Mucosa of stomach (tissue), 1 donor: Measurements from ENCODE around the gene PSD2.

Experiments used
- H3K27me3 ChIP-seq: one replicate; pipeline ENCODE4 v1.7.0; 2013; ENCODE audit warnings: mild to moderate bottlenecking, low read length; ENCODE audit not compliant: control insufficient read depth, insufficient read depth
- H3K36me3 ChIP-seq: one replicate; pipeline ENCODE4 v1.7.0; 2013; ENCODE audit warnings: low read length; ENCODE audit not compliant: control insufficient read depth, insufficient read depth
- H3K4me1 ChIP-seq: one replicate; pipeline ENCODE4 v1.7.0; 2013; ENCODE audit warnings: mild to moderate bottlenecking, low read length; ENCODE audit not compliant: control insufficient read depth, insufficient read depth
- H3K4me3 ChIP-seq: one replicate; pipeline ENCODE4 v1.7.0; 2013; ENCODE audit warnings: low read length
- H3K9ac ChIP-seq: one replicate; pipeline ENCODE4 v1.7.0; 2013; ENCODE audit warnings: mild to moderate bottlenecking, low read length, moderate library complexity
- H3K9me3 ChIP-seq: one replicate; pipeline ENCODE4 v1.7.0; 2013; ENCODE audit warnings: mild to moderate bottlenecking, low read length, moderate library complexity; ENCODE audit not compliant: control insufficient read depth
- donor health status: Pancreatic carcinoma.

PSD2 gene

GRCh38 chr5:139767960-139768359, 27.6 kb upstream of the PSD2 start:
- Histone ChIP-seq H3K27me3 (peaks cover 23% of the 10 kb centered on the region), H3K36me3 (no peaks in the 10 kb centered on the region), H3K4me1 (peaks cover 17% of the 10 kb centered on the region), H3K4me3 (no peak overlapping the region), H3K9ac (no peak overlapping the region), H3K9me3 (no peaks in the 10 kb centered on the region)

- H3K36me3 ChIP-seq, result no peaks in the 10 kb centered on the region
- H3K4me3 ChIP-seq, result no peak overlapping the region
- H3K27me3 ChIP-seq, result peaks cover 13% of the 10 kb centered on the region
- peaks cover 17% of the 10 kb centered on the region for H3K4me1 ChIP-seq
- no peaks in the 10 kb centered on the region for H3K9me3 ChIP-seq
- no peak overlapping the region for H3K9ac ChIP-seq
Observed at GRCh38 chr5:139768807-139769465, 26.7 kb upstream of the PSD2 start.

GRCh38 chr5:139769477-139769876, 26.1 kb upstream of the PSD2 start:
- peaks cover 8% of the 10 kb centered on the region for H3K27me3 ChIP-seq
- H3K4me3 ChIP-seq, result no peak overlapping the region
- H3K9ac ChIP-seq, result no peak overlapping the region
- no peaks in the 10 kb centered on the region for H3K9me3 ChIP-seq
- no peaks in the 10 kb centered on the region for H3K36me3 ChIP-seq
- peaks cover 17% of the 10 kb centered on the region for H3K4me1 ChIP-seq

- no peaks in the 10 kb centered on the region for H3K36me3 ChIP-seq
- peaks cover 4% of the 10 kb centered on the region for H3K27me3 ChIP-seq
- H3K4me3 ChIP-seq, result no peak overlapping the region
- no peaks in the 10 kb centered on the region for H3K9me3 ChIP-seq
- H3K4me1 ChIP-seq, result peaks cover 17% of the 10 kb centered on the region
- no peak overlapping the region for H3K9ac ChIP-seq
Observed at GRCh38 chr5:139770722-139771121, 24.9 kb upstream of the PSD2 start.

- Histone ChIP-seq H3K9me3 (no peaks in the 10 kb centered on the region), H3K9ac (no peak overlapping the region), H3K27me3 (peaks cover 4% of the 10 kb centered on the region), H3K36me3 (no peaks in the 10 kb centered on the region), H3K4me3 (no peak overlapping the region), H3K4me1 (peaks cover 13% of the 10 kb centered on the region)
Observed at GRCh38 chr5:139772089-139772791, 23.4 kb upstream of the PSD2 start.

- no peaks in the 10 kb centered on the region for H3K36me3 ChIP-seq
- H3K9me3 ChIP-seq, result no peaks in the 10 kb centered on the region
- H3K4me3 ChIP-seq, result no peak overlapping the region
- H3K27me3 ChIP-seq, result peaks cover 4% of the 10 kb centered on the region
- peaks cover 13% of the 10 kb centered on the region for H3K4me1 ChIP-seq
- no peak overlapping the region for H3K9ac ChIP-seq
Observed at GRCh38 chr5:139772927-139773690, 22.5 kb upstream of the PSD2 start.

GRCh38 chr5:139774980-139775661, 20.5 kb upstream of the PSD2 start:
- no peak overlapping the region for H3K9ac ChIP-seq
- no peaks in the 10 kb centered on the region for H3K9me3 ChIP-seq
- H3K4me3 ChIP-seq, result no peak overlapping the region
- H3K4me1 ChIP-seq, result no peaks in the 10 kb centered on the region
- peaks cover 4% of the 10 kb centered on the region for H3K27me3 ChIP-seq
- no peaks in the 10 kb centered on the region for H3K36me3 ChIP-seq

GRCh38 chr5:139775872-139776271, 19.7 kb upstream of the PSD2 start:
- H3K36me3 ChIP-seq, result no peaks in the 10 kb centered on the region
- H3K27me3 ChIP-seq, result peaks cover 4% of the 10 kb centered on the region
- no peak overlapping the region for H3K9ac ChIP-seq
- H3K9me3 ChIP-seq, result no peaks in the 10 kb centered on the region
- H3K4me3 ChIP-seq, result no peak overlapping the region
- H3K4me1 ChIP-seq, result no peaks in the 10 kb centered on the region

- no peaks in the 10 kb centered on the region for H3K36me3 ChIP-seq
- H3K9ac ChIP-seq, result no peak overlapping the region
- H3K27me3 ChIP-seq, result peaks cover 4% of the 10 kb centered on the region
- H3K4me1 ChIP-seq, result no peaks in the 10 kb centered on the region
- no peak overlapping the region for H3K4me3 ChIP-seq
- no peaks in the 10 kb centered on the region for H3K9me3 ChIP-seq
Observed at GRCh38 chr5:139776861-139777260, 18.7 kb upstream of the PSD2 start.

GRCh38 chr5:139783436-139783965, 12.1 kb upstream of the PSD2 start:
- Histone ChIP-seq H3K4me3 (no peak overlapping the region), H3K9me3 (no peaks in the 10 kb centered on the region), H3K36me3 (no peaks in the 10 kb centered on the region), H3K27me3 (peaks cover 12% of the 10 kb centered on the region), H3K4me1 (peaks cover 13% of the 10 kb centered on the region), H3K9ac (no peak overlapping the region)

GRCh38 chr5:139784488-139784887, 11.1 kb upstream of the PSD2 start:
- no peak overlapping the region for H3K4me3 ChIP-seq
- H3K9me3 ChIP-seq, result no peaks in the 10 kb centered on the region
- H3K4me1 ChIP-seq, result peaks cover 13% of the 10 kb centered on the region
- H3K9ac ChIP-seq, result no peak overlapping the region
- H3K27me3 ChIP-seq, result peaks cover 16% of the 10 kb centered on the region
- no peaks in the 10 kb centered on the region for H3K36me3 ChIP-seq

GRCh38 chr5:139787257-139787567, 8.4 kb upstream of the PSD2 start:
- peaks cover 13% of the 10 kb centered on the region for H3K4me1 ChIP-seq
- peaks cover 16% of the 10 kb centered on the region for H3K27me3 ChIP-seq
- no peak overlapping the region for H3K9ac ChIP-seq
- no peaks in the 10 kb centered on the region for H3K36me3 ChIP-seq
- no peaks in the 10 kb centered on the region for H3K9me3 ChIP-seq
- H3K4me3 ChIP-seq, result no peak overlapping the region
